ENCODE data around the gene PCBP3. TPM values are rescaled to one million over a fixed set of nuclear protein-coding genes. Genes with fewer than 3 reads are reported as not detected.
"Not testable (repeated sequence)": the region's sequence is repeated elsewhere in the genome, so short reads cannot be mapped to it uniquely, and the experiment has no call there.

Gene PCBP3
- total RNA-seq, 1 donor from 2014 or later = 14.0 TPM

- intact Hi-C loops (cut with micrococcal nuclease) = not testable (repeated sequence)
Observed at GRCh38 chr21:45662623-45663245, 19.2 kb downstream of the PCBP3 start.

- intact Hi-C loops (cut with micrococcal nuclease) = no loop called here
Observed at GRCh38 chr21:45669382-45669781, 25.9 kb downstream of the PCBP3 start.

- intact Hi-C loops (cut with micrococcal nuclease) = no loop called here
Observed at GRCh38 chr21:45670731-45671130, 27.2 kb downstream of the PCBP3 start.

GRCh38 chr21:45678790-45679189 is 35.3 kb downstream of the PCBP3 start:
- intact Hi-C loops (cut with micrococcal nuclease) = not testable (repeated sequence)

- intact Hi-C loops (cut with micrococcal nuclease) = no loop called here
Observed at GRCh38 chr21:45680215-45680614, 36.7 kb downstream of the PCBP3 start.

GRCh38 chr21:45695086-45695485 is 51.6 kb downstream of the PCBP3 start:
- intact Hi-C loops (cut with micrococcal nuclease) = no loop called here

GRCh38 chr21:45698493-45699184 is 55.1 kb downstream of the PCBP3 start:
- intact Hi-C loops (cut with micrococcal nuclease) = no loop called here

GRCh38 chr21:45699251-45699942 is 55.9 kb downstream of the PCBP3 start:
- intact Hi-C loops (cut with micrococcal nuclease) = no loop called here

GRCh38 chr21:45699966-45700365 is 56.4 kb downstream of the PCBP3 start:
- intact Hi-C loops (cut with micrococcal nuclease) = no loop called here

- intact Hi-C loops (cut with micrococcal nuclease) = no loop called here
Observed at GRCh38 chr21:45700461-45700860, 56.9 kb downstream of the PCBP3 start.

- intact Hi-C loops (cut with micrococcal nuclease) = no loop called here
Observed at GRCh38 chr21:45704311-45705108, 61.0 kb downstream of the PCBP3 start.

GRCh38 chr21:45706299-45706698 is 62.8 kb downstream of the PCBP3 start:
- intact Hi-C loops (cut with micrococcal nuclease) = no loop called here

GRCh38 chr21:45709173-45709572 is 65.6 kb downstream of the PCBP3 start:
- intact Hi-C loops (cut with micrococcal nuclease) = no loop called here

GRCh38 chr21:45709696-45710268 is 66.3 kb downstream of the PCBP3 start:
- intact Hi-C loops (cut with micrococcal nuclease) = no loop called here

- intact Hi-C loops (cut with micrococcal nuclease) = not testable (repeated sequence)
Observed at GRCh38 chr21:45710306-45710705, 66.8 kb downstream of the PCBP3 start.

- intact Hi-C loops (cut with micrococcal nuclease) = no loop called here
Observed at GRCh38 chr21:45713613-45714012, 70.1 kb downstream of the PCBP3 start.

- intact Hi-C loops (cut with micrococcal nuclease) = no loop called here
Observed at GRCh38 chr21:45715441-45715840, 71.9 kb downstream of the PCBP3 start.

- intact Hi-C loops (cut with micrococcal nuclease) = no loop called here
Observed at GRCh38 chr21:45718413-45718812, 74.9 kb downstream of the PCBP3 start.

GRCh38 chr21:45719177-45719802 is 75.8 kb downstream of the PCBP3 start:
- intact Hi-C loops (cut with micrococcal nuclease) = no loop called here

- intact Hi-C loops (cut with micrococcal nuclease) = not testable (repeated sequence)
Observed at GRCh38 chr21:45720204-45720603, 76.7 kb downstream of the PCBP3 start.

GRCh38 chr21:45721671-45722070 is 78.1 kb downstream of the PCBP3 start:
- intact Hi-C loops (cut with micrococcal nuclease) = no loop called here

Measured in T-helper 1 cell treated with Interleukin-12 subunit alpha and Interleukin-12 subunit beta and Interleukin-4 antibody, amounts not matched to agents 30 ng/mL and 1 ng/mL, for 36 hours (primary cell).